H9 (cell line): Measurements from ENCODE around the gene HECW1. TPM values are rescaled to one million over a fixed set of nuclear protein-coding genes. Genes with fewer than 3 reads are reported as not detected.

Source experiments
- DNase-seq: peaks from one replicate; pipeline ENCODE4 v3.0.0-alpha.2; 2017
- H2AFZ ChIP-seq: one replicate; pipeline ENCODE4 v1.6.1; 2013; ENCODE audit warnings: mild to moderate bottlenecking, low read length, control low read depth, moderate library complexity
- H2AK5ac ChIP-seq: 2 replicates; pipeline ENCODE4 v1.6.1; 2013; ENCODE audit warnings: low read length, control low read depth, mixed read lengths; ENCODE audit not compliant: insufficient read length
- H2BK120ac ChIP-seq: one replicate; pipeline ENCODE4 v1.6.1; 2013; ENCODE audit warnings: low read depth, mild to moderate bottlenecking, low read length, control low read depth, inconsistent platforms; ENCODE audit not compliant: poor library complexity, severe bottlenecking
- H2BK12ac ChIP-seq: 2 replicates; pipeline ENCODE4 v1.6.1; 2013; ENCODE audit warnings: low read length, control low read depth, mixed read lengths, low read depth; ENCODE audit not compliant: insufficient read length
- H2BK15ac ChIP-seq: 2 replicates; pipeline ENCODE4 v1.6.1; 2013; ENCODE audit warnings: low read depth, low read length, control low read depth
- H2BK20ac ChIP-seq: one replicate; pipeline ENCODE4 v1.6.1; 2013; ENCODE audit warnings: low read depth, mild to moderate bottlenecking, low read length, control low read depth, inconsistent platforms; ENCODE audit not compliant: poor library complexity, severe bottlenecking
- H2BK5ac ChIP-seq: 2 replicates; pipeline ENCODE4 v1.6.1; 2013; ENCODE audit warnings: low read length, control low read depth, mixed read lengths; ENCODE audit not compliant: insufficient read length
- H3K14ac ChIP-seq: 2 replicates; pipeline ENCODE4 v1.6.1; 2013; ENCODE audit warnings: low read length, control low read depth; ENCODE audit not compliant: insufficient read depth
- H3K18ac ChIP-seq: 2 replicates; pipeline ENCODE4 v1.6.1; 2013; ENCODE audit warnings: low read depth, mild to moderate bottlenecking, mixed read lengths, low read length, control low read depth; ENCODE audit not compliant: insufficient read length
- H3K23ac ChIP-seq: 2 replicates; pipeline ENCODE4 v1.6.1; 2013; ENCODE audit warnings: low read length, control low read depth, mixed read lengths, low read depth; ENCODE audit not compliant: insufficient read length
- H3K23me2 ChIP-seq: 2 replicates; pipeline ENCODE4 v1.6.1; 2013; ENCODE audit warnings: low read depth, mild to moderate bottlenecking, mixed read lengths, low read length, control low read depth; ENCODE audit not compliant: insufficient read length, poor library complexity, severe bottlenecking
- H3K27ac ChIP-seq: 2 replicates; pipeline ENCODE4 v1.5.1; 2013; ENCODE audit warnings: low read length, control low read depth, mixed read lengths, low read depth; ENCODE audit not compliant: insufficient read length
- H3K27me3 ChIP-seq: 2 replicates; pipeline ENCODE4 v1.6.1; 2013; ENCODE audit warnings: low read length, control low read depth, inconsistent platforms; ENCODE audit not compliant: insufficient read depth
- H3K4ac ChIP-seq: 2 replicates; pipeline ENCODE4 v1.6.1; 2013; ENCODE audit warnings: low read depth, mild to moderate bottlenecking, control low read depth, inconsistent platforms, low read length, moderate library complexity
- H3K4me1 ChIP-seq: 2 replicates; pipeline ENCODE4 v1.6.1; 2013; ENCODE audit warnings: low read length, control low read depth, inconsistent platforms; ENCODE audit not compliant: insufficient read depth
- H3K4me2 ChIP-seq: 2 replicates; pipeline ENCODE4 v1.6.1; 2013; ENCODE audit warnings: low read length, control low read depth, mixed read lengths; ENCODE audit not compliant: insufficient read length, insufficient read depth
- H3K56ac ChIP-seq: 2 replicates; pipeline ENCODE4 v1.6.1; 2013; ENCODE audit warnings: low read depth, mild to moderate bottlenecking, mixed read lengths, low read length, control low read depth; ENCODE audit not compliant: insufficient read length
- H3K79me1 ChIP-seq: 2 replicates; pipeline ENCODE4 v1.6.1; 2013; ENCODE audit warnings: low read depth, mild to moderate bottlenecking, moderate library complexity, low read length, control low read depth, inconsistent platforms; ENCODE audit not compliant: insufficient read depth, poor library complexity, severe bottlenecking
- H3K79me2 ChIP-seq: 2 replicates; pipeline ENCODE4 v1.6.1; 2013; ENCODE audit warnings: low read length, control low read depth, inconsistent platforms; ENCODE audit not compliant: insufficient read depth
- H3K9ac ChIP-seq: 2 replicates; pipeline ENCODE4 v1.6.1; 2013; ENCODE audit warnings: low read length, control low read depth, mixed read lengths; ENCODE audit not compliant: insufficient read length; ENCODE audit errors: extremely low read depth
- H3K9me3 ChIP-seq: one replicate; pipeline ENCODE4 v1.6.1; 2013; ENCODE audit warnings: low read depth, low read length, inconsistent platforms; ENCODE audit not compliant: control insufficient read depth
- H3T11ph ChIP-seq: one replicate; pipeline ENCODE4 v1.6.1; 2013; ENCODE audit warnings: mild to moderate bottlenecking, low read length, control low read depth, inconsistent platforms
- H4K20me1 ChIP-seq: one replicate; pipeline ENCODE4 v1.6.1; 2013; ENCODE audit not compliant: control insufficient read depth, insufficient read length, insufficient read depth
- H4K5ac ChIP-seq: 2 replicates; pipeline ENCODE4 v1.6.1; 2013; ENCODE audit warnings: low read depth, mild to moderate bottlenecking, mixed read lengths, low read length, control low read depth; ENCODE audit not compliant: insufficient read length
- H4K8ac ChIP-seq: replicated peaks from 2 replicates; pipeline ENCODE4 v1.6.1; 2013; ENCODE audit warnings: low read length, control low read depth, mixed read lengths, low read depth; ENCODE audit not compliant: insufficient read length
- H4K91ac ChIP-seq: 2 replicates; pipeline ENCODE4 v1.6.1; 2013; ENCODE audit warnings: low read depth, mild to moderate bottlenecking, moderate library complexity, mixed read lengths, low read length, control low read depth; ENCODE audit not compliant: insufficient read length
- H3K27ac Mint-ChIP-seq, 3 experiments: 2 replicates in 2 of 3; 3 replicates in 1 of 3; pipeline ENCODE4 v1.8.0; 2020 to 2021; ENCODE audit warnings: mixed read lengths in 3 of 3, mild to moderate bottlenecking in 1 of 3, moderate library complexity in 1 of 3
- H3K27me3 Mint-ChIP-seq: 2 replicates; pipeline ENCODE4 v1.8.0; 2021; ENCODE audit warnings: low read depth, mild to moderate bottlenecking, moderate library complexity, mixed read lengths
- H3K36me3 Mint-ChIP-seq, 3 experiments: 2 replicates in 2 of 3; 3 replicates in 1 of 3; pipeline ENCODE4 v1.8.0; 2020 to 2021; ENCODE audit warnings: low read depth in 3 of 3, mixed read lengths in 3 of 3; ENCODE audit not compliant: insufficient read depth in 1 of 3
- H3K4me1 Mint-ChIP-seq, 2 experiments: 2 replicates each; pipeline ENCODE4 v1.8.0; 2020; ENCODE audit warnings: mixed read lengths in 2 of 2
- H3K4me3 Mint-ChIP-seq, 2 experiments: 2 replicates in 1 of 2; 3 replicates in 1 of 2; pipeline ENCODE4 v1.8.0; 2020 to 2021; ENCODE audit warnings: mild to moderate bottlenecking in 2 of 2, mixed read lengths in 2 of 2, moderate library complexity in 1 of 2
- H3K9me3 Mint-ChIP-seq, 2 experiments: 2 replicates in 1 of 2; 3 replicates in 1 of 2; pipeline ENCODE4 v1.8.0; 2020; ENCODE audit warnings: mild to moderate bottlenecking in 2 of 2, mixed read lengths in 2 of 2, moderate library complexity in 1 of 2
- WGBS: extraction: QIAGEN DNeasy Blood & Tissue Kit; methylation state at CpG from one replicate; pipeline ENCODE4 v1.1.7; 2013; ENCODE audit warnings: missing lambda C conversion rate, low lambda C conversion rate, mixed read lengths; ENCODE audit not compliant: insufficient read length; ENCODE audit errors: extremely low coverage; 5-methylcytosine and 5-hydroxymethylcytosine counted together
- total RNA-seq: library from RNA; stranded (reverse); gene quantifications from 2 replicates; pipeline ENCODE4 v1.2.1, GENCODE V29; 2021
- TF ChIP-seq, protein P1 (sequence below): fragments of 200-600 bp; sonication (generic); conservative IDR thresholded peaks from 3 replicates; pipeline ENCODE4 v1.8.0; 2021; ENCODE audit warnings: antibody characterized with exemption, mild to moderate bottlenecking

HECW1 gene
- total RNA-seq, 1 experiment from 2014 or later: 5.0 TPM

DNA sequence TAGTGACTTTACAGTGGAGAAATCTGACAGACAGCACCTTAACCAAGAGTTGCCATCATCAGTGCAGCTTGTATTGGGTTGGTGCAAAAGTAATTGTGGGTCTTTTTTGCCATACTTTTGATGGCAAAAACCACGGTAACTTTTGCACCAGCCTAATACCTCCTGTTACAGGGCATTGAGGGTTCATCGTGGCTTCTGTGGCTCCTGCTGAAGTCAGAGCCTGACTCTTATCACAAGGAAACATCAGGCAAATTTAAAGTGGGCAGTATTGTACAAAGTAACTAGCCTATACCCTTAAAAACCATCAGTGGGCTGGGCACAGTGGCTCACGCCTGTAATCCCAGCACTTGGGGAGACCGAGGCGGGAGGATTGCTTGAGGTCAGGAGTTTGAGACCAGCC, 117.4 kb downstream of the HECW1 start:
- no peak overlapping the region for H2BK5ac ChIP-seq
- no peak overlapping the region for H3K4me3 Mint-ChIP-seq
- no peaks in the 10 kb centered on the region for H3K36me3 Mint-ChIP-seq
- no peaks in the 10 kb centered on the region for H4K20me1 ChIP-seq
- no peaks in the 10 kb centered on the region for H3K9me3 ChIP-seq
- H3K9ac ChIP-seq: no peak overlapping the region
- no peak overlapping the region for H4K91ac ChIP-seq
- H3K14ac ChIP-seq: no peak overlapping the region
- H2AK5ac ChIP-seq: no peak overlapping the region
- H3K4me2 ChIP-seq: no peak overlapping the region
- peaks cover 0 to 3% of the 10 kb centered on the region in 2 experiments; a peak in 2 of 4 replicates for H3K4me1 Mint-ChIP-seq
- no peaks in the 10 kb centered on the region for H3K9me3 Mint-ChIP-seq
- WGBS: no CpG with 5 or more reads among the region's 5 CpGs
- H3T11ph ChIP-seq: no peak overlapping the region
- no peak overlapping the region for H2AFZ ChIP-seq
- no peak overlapping the region for H4K5ac ChIP-seq
- H2BK15ac ChIP-seq: no peak overlapping the region
- no peak overlapping the region for H3K56ac ChIP-seq
- H3K4ac ChIP-seq: no peak overlapping the region
- H3K27me3 ChIP-seq: no peaks in the 10 kb centered on the region
- H3K79me2 ChIP-seq: no peaks in the 10 kb centered on the region
- no peaks in the 10 kb centered on the region for H3K27me3 Mint-ChIP-seq
- no peaks in the 10 kb centered on the region for H3K4me1 ChIP-seq
- no peak overlapping the region for H2BK20ac ChIP-seq
- no peak overlapping the region for H3K18ac ChIP-seq
- no peaks in the 10 kb centered on the region for H3K23me2 ChIP-seq
- no peaks in the 10 kb centered on the region for H3K79me1 ChIP-seq
- no peak overlapping the region for H3K23ac ChIP-seq
- no peak overlapping the region for H3K27ac Mint-ChIP-seq
- no peak overlapping the region for H3K27ac ChIP-seq
- no peak overlapping the region for H2BK120ac ChIP-seq
- DNase-seq: no peak
- H4K8ac ChIP-seq: no peak overlapping the region
- TF ChIP-seq, protein P1, sequence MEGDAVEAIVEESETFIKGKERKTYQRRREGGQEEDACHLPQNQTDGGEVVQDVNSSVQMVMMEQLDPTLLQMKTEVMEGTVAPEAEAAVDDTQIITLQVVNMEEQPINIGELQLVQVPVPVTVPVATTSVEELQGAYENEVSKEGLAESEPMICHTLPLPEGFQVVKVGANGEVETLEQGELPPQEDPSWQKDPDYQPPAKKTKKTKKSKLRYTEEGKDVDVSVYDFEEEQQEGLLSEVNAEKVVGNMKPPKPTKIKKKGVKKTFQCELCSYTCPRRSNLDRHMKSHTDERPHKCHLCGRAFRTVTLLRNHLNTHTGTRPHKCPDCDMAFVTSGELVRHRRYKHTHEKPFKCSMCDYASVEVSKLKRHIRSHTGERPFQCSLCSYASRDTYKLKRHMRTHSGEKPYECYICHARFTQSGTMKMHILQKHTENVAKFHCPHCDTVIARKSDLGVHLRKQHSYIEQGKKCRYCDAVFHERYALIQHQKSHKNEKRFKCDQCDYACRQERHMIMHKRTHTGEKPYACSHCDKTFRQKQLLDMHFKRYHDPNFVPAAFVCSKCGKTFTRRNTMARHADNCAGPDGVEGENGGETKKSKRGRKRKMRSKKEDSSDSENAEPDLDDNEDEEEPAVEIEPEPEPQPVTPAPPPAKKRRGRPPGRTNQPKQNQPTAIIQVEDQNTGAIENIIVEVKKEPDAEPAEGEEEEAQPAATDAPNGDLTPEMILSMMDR: no peak
- H2BK12ac ChIP-seq: no peak overlapping the region
